GM18861 (cell line): Measurements from ENCODE around the gene MKLN1.
A peak's percentile ranks its signal among the peaks of the same experiment; 100 is the strongest.
"Not testable (repeated sequence)": the region's sequence is repeated elsewhere in the genome, so short reads cannot be mapped to it uniquely, and the experiment has no call there.

Source experiments
- ATAC-seq: cut with Tn5 transposase; IDR thresholded peaks from one replicate; pipeline ENCODE4 v1.9.1; 2021; ENCODE audit not compliant: unreplicated experiment

Gene MKLN1

DNA sequence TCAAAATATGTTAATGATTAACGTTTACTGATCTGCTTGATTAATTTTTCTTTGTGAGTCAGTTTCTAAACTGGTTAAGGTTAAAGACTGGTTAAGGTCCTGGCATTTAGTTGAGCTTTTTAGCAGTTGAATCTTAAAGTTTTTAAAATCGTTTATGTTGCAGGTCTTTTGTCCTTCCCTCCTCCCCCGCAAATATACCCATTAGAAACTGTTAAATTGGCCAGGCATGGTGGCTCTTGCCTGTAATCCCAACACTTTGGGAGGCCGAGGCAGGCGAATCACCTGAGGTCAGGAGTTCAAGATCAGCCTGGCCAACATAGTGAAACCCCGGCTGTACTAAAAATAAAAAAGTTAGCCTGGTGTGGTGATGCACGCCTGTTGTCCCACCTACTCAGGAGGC lies 127.9 kb downstream of the MKLN1 start:
- no peak for ATAC-seq

DNA sequence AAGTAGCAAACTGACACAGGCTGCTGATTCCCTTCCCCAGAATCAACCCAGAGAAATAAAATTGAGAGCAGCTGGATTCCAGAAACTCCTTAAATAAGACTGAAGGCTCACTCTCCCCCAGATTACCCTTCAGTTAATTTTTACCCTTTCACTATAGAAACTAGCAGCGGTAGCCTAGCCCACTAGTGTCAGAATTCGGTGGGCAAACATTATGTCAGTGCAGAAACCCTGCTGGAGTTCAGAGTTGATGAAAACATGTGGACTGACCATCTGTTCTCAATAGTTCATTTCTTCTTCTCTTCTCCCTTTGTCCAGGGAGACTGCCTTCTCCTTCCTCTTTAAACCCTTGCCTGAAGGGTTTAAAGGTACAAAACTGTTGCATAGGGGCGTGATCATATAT lies 128.7 kb downstream of the MKLN1 start:
- no peak for ATAC-seq

DNA sequence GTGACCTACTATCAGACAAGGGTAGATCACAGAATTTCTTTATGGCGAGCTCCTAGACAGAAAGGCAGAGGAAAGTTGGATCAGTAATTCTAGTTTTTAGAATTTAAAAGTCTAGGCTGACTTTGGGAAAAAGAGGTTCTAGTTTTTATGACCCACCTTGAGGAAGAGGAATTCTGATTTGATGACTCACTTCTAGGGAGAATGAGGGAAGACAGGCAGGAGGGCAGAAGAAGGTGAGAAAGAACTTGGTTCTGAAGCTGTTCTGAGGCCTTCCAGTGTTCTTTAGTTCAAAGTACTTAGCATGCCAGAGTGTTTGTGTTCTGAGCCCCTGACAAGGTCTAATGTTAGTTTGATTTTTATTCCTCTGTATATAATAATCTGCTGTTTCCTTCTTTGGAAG lies 131.6 kb downstream of the MKLN1 start:
- no peak for ATAC-seq

DNA sequence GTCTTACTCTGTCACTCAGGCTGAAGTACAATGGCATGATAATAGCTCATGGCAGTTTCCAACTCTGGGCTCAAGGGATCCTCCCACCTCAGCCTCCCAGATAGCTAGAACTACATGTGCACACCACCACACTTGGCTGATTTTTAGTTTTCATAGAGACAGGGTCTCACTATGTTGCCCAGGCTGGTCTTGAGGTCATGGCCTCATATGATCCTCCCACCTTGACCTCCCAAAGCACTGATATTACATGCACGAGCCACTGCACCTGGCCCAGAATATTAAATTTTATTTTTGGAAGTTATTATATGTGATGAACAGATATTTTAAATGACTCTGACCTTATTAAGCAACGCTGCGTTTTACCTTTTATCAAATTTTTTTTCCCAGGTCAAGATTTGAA lies 134.4 kb downstream of the MKLN1 start:
- ATAC-seq, result no peak

DNA sequence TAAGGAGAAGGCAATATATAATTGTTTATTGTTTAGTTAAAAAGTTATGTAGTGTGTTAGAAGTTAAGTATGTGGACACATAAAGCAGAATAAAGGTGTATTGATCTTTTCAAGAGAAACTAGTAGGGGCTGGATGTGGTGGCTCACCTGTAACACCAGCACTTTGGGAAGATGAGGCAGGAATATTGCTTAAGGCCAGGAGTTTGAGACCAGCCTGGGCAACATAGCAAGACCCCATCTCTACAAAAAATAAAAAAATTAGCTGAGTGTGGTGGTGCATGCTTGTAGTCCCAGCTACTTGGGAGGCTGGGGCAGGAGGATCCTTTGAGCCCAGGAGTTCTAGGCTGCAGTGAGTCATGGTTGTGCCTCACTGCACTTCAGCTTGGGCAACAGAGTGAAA lies 135.0 kb downstream of the MKLN1 start:
- ATAC-seq, result not testable (repeated sequence)

DNA sequence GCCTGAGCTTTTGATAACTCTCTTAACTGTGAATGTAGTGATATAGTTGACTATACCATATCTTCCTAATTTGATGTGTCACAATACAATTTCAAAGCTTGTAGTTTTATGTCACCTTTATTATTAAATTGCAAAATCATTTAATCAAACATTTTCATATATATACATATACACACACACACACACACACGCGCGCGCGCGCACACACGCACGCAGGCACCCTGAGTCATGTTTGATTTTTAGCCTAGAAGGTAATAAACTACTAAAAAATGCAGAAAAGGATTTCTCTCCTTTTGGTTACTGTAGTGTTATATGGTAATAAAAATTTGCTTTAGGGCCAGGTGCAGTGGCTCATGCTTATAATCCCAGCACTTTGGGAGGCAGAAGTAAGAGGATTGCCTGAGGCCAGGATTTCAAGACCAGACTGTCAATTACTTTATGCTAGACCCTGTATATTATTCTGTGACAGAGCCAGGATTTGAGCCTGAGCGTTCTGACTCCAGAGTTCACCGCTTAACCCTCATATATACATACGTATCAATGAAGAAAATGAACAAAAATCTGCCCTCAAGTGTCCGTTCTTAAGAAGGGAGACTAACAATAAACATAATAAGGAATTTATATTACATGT lies 139.2 kb downstream of the MKLN1 start:
- ATAC-seq, result no peak

DNA sequence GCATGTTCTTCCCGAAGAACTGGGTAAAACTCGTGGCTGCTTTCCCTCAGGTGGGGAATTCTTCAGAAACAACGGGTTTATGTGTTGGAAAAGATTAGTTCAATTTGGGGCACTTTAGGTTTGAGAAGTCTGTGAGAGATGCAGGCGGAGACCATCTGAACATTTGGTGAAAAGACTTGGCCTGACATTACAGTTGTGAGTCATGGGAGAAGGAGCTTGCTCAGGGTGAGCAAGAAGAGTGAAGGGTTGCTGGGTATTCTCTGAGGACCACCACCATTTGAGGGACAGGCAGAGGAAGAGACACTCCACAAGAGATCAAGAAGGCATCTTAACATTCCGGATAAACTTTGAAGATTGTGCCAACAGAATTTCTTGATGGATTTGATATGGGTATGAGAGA lies 140.1 kb downstream of the MKLN1 start:
- no peak for ATAC-seq

DNA sequence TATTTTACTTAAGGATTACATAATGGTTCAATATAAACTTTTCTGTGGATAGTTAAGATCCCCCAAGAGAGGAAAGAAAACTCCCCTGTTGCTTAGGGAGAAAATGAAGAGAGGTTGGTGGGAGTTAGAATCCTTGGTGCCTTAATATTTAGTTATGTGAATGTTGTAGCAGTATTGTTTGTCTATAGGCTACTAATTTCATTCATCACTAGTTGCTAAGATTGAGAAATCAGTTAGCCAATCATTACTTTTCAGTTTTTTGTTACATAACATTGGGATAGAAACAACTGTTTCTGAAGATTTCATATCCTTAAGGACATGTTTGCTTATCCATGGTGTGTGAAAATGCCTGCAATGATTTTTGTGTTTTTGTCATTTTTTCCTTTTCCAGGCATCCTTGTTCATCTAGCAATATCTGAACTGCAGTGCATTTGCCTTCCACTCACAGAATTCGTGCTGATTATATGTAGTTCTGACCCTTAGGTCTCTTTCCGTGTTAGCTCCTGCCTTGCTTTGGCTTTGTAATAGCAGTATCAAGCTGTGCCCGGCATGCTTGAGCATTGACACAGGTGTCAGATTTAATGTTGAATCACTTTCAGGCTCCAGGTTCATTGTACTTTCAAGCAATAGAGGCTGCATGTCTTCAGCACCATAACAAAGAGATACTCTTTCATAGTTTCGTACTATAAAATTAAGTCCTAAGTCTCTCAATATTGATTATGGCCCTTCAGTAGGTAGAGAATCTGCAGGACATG lies 143.8 kb downstream of the MKLN1 start:
- ATAC-seq, result no peak

DNA sequence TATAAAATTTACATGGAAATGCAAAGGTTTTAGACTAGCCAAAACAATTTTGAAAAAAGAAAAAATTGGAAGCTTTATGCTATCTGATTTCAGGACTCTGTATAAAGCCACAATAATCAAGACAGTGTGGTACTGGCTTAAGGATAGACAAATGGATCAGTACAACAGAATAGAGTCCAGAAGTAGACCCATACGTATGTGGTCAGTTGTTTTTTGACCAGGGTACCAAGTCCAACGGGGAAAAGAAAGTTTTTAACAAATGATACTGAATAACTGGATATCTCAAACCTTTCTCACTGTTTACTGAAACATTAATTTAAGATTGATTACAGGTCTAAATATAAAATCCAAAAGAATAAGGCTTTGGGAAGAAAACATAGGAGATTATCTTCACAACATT lies 149.1 kb downstream of the MKLN1 start:
- ATAC-seq, result no peak

DNA sequence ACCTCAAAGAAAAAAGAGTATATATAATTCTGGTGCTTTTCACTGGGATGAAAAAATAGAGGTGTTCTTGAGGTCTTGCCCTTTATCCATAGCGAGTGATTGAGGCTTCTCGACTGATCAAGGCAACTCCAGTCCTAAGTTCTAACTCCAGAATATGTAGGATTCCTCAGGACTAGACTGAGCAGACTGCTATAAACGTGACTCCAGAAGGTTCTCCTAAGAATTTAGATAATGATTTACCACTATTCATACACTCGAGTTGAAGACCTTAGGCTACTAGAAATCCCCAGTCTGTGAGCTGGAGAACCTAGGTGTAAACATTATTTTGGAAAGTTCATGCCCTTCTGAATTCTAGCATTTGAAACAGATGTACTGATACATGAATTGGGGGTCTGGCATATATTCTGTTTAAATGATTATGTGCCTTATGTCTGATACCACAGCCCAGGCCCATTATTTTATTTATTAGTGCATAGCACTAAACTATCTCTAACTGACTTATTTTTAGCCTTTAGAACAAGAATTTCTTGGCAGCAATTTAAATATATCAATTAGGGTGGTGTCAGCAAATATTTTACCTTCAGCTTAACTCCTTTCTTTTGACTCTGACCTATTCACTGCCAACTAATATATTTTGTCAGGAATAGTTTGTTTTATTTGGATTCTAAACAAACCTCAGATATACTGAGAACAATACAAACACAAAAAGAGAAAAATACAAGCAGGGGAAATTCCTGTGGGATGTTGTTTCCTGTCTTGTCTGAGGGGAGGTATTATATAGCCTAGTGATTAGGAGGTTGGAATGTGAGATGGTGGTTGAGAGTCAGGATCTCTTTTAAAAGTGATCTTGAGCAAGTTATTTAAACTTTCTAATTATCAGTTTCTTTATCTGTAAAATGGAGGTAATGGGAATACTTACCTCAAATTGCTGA lies 153.0 kb downstream of the MKLN1 start:
- no peak for ATAC-seq

DNA sequence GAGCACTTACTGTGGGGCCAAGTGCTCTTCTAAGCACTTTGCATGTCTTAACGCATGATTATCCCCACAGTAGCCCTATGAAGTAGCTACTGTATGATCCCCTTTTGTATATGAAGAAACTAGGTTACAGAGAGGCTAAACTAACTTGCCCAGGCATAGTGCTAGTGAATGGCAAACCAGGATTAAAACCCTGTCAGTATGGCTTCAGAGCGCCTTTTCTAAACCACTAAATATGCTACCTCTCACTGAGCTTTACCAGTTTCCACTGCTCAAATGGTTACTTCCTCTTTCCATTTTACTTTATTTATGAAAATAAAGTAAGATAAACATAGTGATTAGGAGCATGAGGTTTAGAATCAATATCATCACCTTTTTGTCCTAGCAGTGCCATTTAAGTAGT lies 155.1 kb downstream of the MKLN1 start:
- ATAC-seq, result peak; percentile 53

DNA sequence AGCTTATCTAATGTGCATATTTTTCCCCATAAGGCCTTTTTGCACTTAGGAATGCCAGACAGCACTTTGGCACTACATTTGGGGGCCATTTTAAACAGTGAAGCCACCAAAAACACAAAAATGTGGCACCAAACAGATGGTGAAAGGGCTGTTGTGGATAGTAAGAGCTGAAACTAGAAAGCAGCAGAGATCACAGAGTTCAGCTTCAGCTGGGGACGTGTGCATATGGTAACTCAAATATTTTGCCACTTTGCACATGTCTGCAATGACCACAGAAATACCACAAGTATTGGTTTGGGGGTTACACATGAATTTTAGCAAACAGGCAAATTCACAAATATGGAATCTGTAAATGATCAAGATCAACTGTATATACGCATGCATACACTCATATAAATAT lies 155.9 kb downstream of the MKLN1 start:
- ATAC-seq, result no peak

DNA sequence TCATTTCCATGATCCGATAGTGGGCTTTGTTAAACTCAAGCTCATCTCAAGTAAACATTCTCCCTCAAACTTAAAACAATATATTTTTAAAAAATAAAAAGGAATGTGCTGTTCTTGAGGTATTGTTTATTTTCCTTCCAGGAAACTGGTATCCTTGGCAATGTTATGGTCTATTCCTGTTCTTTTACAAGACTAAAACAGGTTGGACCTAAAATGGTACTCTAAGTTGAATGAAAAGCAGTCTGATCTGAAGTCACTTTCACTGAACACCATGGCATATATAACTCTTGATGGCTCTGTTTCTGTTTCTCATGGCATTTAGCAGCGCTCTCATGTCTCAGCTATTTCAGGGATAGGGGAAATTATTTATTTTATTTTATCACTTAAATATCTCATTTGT lies 158.7 kb downstream of the MKLN1 start:
- ATAC-seq, result no peak

DNA sequence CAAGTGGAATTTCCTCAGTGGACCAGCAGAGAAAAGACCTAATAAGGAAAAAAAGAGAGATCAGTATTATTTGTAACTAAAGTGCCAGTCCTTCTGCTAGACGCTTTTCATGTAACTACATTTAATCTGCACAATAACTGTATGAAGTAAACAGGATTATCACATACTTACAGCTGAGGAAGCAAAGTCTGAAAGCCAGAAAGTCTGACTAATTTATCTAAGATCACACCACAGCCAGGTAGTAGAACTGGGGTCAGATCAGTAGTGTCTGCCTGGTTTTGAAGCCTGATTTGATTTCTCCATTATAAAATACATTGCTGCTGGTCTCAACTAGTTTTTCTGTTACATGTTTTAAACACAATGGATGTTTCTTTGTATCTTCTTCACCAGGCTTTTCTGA lies 159.5 kb downstream of the MKLN1 start:
- no peak for ATAC-seq

DNA sequence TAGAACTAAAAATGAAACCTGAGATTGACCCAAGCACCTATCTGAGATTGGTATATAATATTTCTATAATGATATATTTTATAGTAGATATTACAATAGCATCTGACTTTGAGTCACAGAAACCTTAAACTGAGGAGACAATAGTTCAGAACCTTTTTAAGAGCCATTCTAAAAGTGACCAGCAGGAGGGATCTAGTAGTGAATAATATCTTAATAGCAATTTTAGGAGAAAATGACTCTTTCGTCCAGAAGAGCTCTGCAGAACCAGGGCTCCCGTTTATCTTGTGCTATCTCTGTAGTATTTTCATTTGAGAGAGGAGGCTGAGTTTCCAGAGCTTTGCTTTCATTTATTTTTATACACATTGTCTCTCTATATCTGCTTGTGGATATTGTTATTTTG lies 160.7 kb downstream of the MKLN1 start:
- ATAC-seq, result no peak

DNA sequence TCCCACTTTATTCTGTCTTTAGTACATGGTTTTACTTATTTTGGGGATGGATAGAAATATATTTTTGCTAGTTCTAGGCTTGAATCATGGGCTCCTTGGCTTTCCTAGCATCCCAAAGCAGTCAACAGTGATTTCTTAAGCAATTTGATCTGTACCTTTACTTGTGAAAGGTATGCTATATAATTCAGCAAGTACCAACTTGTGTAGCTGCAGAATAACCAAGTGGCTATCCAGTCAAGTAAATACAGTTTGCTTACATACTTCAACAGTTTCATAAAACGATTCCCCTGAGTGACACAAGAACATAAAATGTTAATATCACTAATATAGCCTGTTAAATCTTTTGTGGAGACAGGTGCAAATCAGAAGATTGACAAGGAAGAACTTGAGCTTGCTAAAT lies 161.5 kb downstream of the MKLN1 start:
- ATAC-seq, result no peak

DNA sequence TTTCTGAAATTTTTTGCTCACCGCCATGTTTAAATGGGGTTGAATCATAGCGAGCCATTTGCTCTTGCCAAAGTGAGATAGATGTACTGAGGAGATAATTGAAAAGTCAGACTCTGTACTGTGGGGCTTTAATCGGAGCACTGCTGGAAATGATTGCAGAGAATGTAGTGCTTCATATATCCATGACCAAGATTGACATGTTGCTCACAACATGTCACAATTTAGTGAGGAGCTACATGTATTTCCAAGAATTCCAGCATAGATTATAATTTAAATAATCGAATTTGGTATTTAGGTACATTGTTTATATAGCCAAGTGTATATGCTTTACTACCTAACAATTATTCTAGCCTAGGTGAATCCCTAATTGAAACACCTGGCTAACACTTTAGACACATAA lies 162.2 kb downstream of the MKLN1 start:
- no peak for ATAC-seq

DNA sequence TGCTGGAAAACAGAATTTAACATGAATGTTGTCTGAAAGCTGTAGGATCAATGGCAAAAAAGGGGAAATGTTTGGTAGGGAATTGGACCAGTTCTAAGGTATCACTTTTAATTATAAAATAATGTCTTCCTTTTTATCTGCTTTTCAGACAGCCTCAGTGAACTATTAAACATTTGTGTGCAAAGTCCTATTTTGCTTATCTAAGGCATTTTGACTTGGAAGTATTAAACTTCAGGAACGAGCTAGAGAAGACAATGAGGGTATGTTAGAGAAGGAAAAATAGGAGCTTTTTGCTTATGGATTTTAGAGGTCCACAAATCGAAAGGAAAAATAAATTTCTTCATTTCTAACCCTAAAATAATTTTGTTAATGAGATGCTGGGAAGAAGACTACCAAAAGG lies 165.4 kb downstream of the MKLN1 start:
- no peak for ATAC-seq

DNA sequence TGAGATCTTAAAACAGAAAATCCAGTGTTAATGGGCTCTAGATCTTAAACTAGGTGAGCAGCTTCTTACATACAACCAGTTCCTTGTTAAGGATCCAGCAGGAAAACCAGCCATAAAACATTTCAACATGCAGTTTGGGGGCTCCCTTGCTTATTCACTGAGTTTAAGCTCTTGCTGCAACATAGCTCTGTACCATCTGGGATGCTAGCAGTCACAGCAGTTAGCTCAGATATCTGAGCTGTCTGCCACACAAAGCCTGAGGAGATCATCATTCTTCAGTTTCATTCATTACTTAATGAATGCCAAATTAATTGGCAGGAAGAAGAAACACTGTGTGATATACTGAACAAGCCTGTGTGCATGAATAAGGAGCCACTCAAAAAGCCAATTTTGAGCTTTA lies 165.9 kb downstream of the MKLN1 start:
- no peak for ATAC-seq

DNA sequence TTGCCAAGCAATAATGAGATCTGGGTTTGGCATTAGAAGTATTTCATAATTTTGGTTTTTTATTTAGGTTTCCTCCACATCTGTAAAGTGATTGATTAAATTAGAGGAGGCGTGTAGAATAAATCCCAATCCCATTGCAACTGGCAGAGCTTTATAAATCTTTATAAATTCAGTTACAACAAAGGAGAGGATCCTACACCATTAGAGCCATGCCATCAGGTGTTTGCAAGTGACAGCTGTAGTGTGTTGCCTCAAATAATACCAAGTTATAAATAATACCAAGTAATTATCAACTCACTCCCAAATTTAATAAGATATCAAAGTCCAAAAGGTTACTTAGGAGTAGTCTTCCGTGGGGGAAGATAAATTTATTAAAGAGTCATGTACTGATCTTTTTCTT lies 166.5 kb downstream of the MKLN1 start:
- ATAC-seq, result no peak

DNA sequence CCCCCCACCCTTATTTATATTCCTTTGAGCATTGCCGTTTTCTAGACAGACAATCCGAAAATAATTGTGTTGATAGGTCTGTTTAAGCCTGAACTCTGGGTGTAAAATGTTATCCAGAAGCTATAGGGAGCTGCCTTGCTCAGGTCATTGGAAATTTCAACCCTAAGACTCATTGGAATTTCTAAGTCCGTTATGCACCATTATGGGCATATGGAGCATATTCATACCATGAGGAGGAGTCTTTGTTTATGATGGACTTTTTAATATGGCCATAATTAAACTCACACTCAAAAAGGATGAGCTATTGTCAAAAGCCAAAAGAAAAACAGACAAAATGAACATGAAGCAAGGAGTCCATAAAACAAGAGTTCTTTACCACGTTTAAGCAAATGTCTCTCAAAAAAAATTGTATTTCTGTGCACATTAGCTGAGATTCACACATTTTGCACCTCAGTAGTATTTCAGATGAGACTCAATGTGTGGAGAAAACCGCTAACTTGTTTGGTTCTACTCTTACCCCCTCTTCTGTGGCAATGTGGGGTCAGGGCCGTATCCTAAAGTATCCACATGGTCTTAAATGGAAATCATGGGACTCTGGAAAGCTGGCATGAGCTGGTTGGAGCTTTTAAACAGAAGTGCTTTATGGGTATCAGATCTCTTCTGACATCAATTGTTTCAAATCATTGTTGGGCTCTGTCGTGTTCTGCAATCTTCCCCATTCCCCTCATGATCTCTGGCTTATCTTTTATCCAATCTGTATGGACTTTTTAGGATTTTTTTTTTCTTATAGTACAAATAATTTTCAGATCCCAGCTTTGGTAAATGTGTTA lies 168.2 kb downstream of the MKLN1 start:
- no peak for ATAC-seq
